NCI-H1092 (cell line): ENCODE data around the gene CLCA4.
"Not testable (repeated sequence)": the region's sequence is repeated elsewhere in the genome, so short reads cannot be mapped to it uniquely, and the experiment has no call there.

Experiments
- DNase-seq: peaks from one replicate; lab custom pipeline; 2025; lab: John Stamatoyannopoulos, UW

CLCA4 gene

DNA sequence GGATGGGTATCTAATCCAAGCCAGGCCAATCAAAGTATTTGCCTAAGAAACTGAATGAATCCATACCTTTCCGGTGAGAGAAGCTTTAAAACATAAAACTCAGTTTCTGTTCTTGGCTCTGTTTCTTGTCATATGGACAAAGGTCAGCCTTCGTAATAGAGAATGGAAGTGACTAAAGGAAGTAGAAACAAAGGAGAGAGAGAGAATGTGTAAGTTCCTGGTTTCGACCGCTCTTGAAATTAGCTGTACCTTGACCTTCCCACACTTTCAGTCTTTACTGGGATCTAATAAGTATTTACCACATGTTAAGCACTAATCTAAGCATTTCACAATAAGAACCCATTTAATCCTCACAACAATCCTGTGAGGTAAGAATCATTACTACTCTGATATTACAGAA, 19.6 kb upstream of the CLCA4 start:
- no peak for DNase-seq

DNA sequence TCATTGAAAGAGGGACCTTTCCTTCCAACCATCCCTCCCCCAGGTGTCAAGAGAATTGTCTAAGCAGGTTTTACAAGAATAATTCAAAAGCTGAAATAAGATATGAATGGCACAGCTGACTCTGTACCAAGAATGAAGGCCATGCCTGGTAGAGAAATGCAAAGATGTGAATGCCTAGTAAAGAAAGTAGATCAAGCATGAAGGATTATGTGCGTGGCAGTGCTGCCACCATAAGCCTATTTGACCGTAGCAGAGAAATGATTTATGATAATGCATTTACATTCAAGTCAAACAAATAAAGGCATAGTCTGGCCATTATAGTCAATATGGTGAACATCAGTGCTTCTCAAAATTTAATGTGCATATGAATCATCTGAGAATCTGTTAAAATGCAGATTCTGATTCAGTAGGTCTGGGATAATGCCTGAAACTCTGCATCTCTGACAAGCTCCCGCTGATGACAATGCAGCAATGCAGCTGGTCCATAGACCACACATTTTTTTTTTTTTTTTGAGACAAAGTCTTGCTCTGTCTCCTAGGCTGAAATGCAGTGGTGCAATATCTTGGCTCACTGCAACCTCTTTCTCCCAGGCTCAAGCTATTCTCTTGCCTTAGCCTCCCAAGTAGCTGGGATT, 16.6 kb upstream of the CLCA4 start:
- DNase-seq = no peak

DNA sequence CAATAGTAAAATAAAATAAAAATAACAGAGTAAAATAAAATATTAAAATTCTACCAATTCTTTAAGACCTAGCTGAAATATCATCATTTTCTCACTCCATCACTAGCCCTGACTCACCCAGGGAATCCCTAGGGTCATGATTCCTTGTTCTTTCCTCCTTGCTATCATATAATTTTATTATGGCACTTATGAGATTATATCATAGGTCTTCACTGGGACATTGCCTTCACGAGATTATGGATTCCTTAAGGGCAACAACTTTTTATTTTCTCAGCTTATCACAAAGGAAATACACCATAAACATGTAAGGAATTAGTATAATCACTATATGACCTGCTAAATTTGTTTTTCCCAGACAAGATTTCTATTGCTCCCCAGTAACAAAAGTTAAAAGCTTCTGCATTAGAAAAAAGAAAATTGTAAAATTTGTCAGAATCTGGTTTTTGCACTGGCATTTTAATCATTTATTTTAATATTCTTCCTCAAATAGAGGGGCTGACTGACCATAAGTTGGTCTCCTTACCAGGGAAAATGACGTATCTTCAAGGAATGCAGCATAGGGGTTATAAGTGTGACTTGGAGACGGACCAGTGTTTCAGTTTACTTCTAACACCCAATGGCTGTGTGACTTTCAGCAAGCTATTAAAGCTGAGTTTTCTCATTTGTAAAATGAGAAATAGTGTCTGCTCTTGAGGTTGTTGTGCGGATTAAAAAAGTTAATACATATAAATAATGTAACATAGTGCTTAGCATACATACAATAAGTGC, 8.8 kb upstream of the CLCA4 start:
- no peak for DNase-seq

DNA sequence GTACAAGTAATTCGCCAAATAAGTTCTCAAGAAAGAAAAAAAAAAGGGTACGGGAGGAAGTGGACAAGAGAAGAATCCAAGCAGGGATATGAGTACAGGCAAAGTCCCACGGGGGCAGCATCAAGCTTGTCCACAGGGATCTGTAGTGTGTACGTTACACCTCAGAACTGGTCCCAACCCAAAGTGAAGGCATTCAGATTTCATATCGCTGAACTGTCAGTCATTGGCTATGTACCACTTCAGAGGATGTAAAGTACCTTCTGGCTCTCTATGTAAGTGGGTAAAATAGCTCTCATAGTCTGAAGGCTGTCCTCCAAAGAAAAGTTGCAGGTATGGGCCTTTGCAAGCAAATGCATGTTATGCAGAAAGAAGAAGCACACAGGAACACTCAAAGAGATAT, 8.1 kb upstream of the CLCA4 start:
- DNase-seq = no peak

DNA sequence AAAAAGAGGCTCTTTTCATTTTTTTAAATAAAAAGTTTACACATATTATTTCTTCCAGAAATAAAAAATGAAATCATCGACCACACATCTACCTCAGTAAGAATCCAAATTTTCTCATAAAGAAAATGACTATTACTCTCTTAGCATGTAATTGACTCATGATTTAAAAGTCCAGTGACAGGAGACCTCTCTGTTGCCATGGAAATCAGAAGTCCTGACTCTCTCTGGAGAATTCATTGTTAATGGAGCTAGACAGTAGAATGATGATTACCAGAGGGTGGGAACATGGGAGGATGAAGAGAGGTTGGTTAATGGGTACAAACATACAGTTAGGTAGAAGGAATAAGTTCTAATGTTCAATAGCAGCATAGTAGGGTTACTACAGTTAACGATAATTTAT, 5.0 kb upstream of the CLCA4 start:
- no peak for DNase-seq

DNA sequence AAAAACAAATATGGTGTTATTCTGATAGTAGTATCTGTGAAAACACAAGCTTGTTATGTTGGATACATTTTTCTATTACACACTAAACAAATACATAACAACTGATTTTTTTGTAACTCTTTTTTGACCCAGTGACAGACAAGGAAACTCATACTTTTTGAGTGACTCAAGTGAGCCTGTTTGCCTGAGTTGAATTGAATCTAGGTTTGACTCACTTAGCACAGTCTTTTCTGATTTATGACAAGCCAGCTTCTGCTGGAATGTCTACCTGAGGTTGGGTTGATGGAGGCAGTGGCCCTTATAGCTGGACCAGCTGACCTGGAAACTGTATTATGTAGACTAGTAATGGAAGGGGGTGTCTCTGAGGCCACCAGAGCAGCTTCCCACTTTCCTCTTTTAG, 4.2 kb upstream of the CLCA4 start:
- no peak for DNase-seq

DNA sequence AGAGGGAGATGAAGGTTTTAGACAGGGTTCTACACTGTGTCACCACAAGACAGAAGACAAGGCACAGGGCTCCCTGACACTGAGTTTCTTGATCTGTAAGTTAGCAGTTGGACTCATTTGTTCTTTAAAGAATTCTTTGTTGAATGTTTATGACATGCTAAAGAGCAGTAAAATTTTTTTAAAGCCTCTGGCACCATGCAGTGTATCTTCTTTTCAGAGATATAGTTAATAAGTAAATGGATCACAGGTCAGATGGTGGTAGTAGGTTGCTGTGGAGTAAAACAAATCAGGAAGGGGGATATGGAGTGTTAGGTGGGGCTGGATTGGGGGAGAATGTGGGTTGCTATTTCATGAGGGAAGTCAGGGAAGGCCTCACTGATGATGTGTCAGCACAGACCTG, 2.0 kb downstream of the CLCA4 start:
- DNase-seq = no peak

DNA sequence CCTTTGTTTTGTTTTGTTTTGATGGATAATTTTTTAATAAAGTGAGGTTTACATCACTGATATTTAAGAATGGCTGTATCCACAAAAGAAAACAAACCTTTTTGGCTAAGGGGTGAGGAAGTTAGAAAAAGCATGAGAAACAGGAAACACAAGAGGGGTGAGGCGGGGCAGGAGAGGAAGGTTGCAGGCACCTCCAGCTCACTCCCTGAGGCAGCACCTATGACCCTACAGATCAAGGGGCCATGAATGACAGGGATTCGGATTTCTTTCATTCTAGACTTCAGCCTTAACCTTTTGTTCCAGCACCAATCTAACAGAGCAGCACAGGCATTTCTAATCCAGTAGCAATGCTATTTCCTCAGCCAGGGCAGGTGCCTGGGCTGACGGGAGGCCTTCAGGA, 4.4 kb downstream of the CLCA4 start:
- no peak for DNase-seq

DNA sequence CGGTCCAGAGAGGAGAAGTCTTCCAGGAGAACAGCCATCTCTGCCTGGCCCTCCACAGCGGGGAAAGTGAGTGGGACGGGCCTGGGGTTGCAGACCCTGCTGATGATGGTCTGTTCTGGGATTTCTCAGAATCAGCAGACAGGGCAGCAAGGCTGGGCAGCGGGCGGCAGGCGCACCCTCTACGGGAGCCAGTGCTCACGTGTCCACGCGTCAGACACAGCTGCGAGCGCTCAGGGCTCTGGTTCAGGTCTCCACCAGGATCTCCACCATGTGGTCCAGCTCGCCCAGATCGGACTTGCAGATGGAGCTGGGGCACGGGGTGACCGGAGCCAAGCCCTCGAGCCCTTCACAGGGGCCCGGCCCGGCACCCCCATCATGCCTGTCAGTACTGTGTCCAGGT, 5.5 kb downstream of the CLCA4 start:
- no peak for DNase-seq

DNA sequence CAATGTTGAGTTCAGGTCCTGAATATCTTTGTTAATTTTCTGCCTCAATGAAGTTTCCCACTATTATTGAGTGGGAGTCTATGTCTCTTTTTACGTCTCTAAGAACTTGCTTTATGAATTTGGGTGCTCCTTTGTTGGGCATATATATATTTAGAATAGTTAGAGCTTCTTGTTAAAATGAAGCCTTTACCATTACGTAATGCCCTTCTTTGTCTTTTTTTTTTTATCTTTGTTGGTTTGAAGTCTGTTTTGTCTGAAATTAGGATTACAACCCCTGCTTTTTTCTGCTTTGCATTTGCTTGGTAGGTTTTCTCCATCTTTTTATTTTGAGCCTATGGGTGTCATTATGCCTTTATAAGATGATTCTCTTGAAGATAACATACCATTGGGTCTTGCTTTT, 10.9 kb downstream of the CLCA4 start:
- no peak for DNase-seq

DNA sequence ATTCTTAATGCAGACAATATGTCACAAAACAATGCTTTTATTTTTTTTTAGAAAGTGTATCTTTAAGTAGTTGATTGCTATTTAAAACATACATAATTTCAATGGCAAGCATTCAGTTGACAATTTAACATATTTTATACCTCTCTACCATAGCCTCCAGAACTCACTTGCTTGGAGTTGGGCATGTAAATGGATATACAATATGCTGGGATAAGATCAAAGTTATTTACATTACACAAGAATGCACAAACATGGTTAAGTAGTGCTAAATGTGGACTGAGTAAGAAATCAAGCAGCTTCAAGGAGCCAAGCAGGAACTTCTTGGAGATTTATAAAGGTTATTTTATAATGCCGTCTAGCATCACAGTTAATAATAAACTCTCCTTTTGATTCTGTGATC, 17.0 kb downstream of the CLCA4 start:
- DNase-seq = no peak

DNA sequence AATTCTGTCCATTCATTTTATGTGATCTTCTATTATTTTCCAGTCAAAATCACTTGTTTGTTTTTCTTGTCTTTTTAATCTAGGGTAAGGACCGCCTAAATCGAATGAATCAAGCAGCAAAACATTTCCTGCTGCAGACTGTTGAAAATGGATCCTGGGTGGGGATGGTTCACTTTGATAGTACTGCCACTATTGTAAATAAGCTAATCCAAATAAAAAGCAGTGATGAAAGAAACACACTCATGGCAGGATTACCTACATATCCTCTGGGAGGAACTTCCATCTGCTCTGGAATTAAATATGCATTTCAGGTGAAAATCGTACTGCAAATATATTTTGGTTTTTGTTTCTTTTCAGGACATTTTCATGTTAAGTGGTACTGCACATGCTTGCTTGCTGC, 20.5 kb downstream of the CLCA4 start:
- DNase-seq = no peak

DNA sequence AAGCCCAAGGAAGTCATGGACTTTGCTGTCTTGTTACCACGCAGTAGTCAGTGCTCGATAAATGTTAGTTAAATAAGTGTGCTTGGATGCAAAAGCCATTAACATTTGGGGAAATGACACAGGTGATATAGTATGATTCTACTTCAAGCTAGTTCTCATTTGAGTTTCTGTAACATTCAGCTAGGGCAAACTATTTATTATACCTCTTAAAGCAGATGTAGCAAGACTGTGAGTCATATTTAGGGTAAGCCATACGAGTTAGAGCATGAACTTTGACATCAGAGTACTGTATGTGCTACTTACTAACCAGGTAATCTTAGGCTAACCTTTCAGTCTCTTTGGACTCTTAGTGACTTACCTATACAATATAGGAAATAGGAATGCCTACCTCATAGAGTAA, 21.0 kb downstream of the CLCA4 start:
- DNase-seq = no peak

DNA sequence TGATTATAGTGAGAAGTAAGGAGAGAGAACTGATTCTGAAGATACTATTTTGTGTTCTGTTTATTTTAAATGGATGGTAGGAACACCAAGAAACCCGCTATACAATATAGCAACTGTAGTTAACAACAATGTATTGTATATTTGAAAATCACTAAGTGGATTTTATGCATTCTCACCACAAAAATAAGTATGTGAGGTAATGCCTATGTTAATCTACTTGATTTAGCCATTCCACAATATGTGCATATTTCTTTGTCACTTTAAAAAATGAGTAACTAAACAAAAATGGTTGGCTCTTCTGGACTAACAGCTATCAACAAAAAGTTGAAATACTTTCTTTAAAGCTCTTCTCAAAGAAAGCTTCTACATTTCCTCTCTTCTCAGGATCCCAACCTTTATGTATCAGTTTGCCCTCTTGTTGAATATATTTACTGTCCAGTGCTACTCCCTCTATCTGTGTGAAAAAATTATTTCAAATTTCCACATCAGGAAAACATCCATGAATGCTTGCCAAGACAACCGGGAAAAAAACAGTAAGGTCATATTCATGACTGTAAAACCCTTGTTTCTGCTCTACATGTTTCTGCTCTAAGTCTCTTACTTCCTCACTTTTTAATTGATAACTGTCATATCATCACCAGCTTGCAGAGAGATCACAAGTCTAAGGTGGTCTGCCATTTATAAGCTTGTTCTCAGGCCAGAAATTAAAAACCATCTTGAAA, 27.0 kb downstream of the CLCA4 start:
- DNase-seq = no peak

DNA sequence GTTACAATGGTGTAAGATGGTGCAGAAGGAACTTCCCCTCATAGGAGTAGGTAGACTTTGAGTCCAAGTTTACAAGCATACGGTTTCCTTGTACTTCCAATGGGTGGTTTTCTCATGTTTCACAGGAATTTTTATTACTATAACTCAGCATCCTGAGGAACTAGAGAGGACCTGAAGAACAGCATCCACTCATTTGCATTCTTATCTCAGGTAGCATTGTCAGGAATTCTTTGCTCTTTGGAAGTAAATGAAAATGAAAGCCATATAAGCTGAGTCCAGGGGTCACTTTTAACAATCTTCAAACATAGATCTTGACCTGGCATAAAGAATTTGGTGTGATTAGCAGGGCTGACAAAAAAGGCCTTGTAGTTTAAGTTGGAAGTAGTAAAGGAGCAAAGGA, 34.4 kb downstream of the CLCA4 start:
- DNase-seq = no peak

DNA sequence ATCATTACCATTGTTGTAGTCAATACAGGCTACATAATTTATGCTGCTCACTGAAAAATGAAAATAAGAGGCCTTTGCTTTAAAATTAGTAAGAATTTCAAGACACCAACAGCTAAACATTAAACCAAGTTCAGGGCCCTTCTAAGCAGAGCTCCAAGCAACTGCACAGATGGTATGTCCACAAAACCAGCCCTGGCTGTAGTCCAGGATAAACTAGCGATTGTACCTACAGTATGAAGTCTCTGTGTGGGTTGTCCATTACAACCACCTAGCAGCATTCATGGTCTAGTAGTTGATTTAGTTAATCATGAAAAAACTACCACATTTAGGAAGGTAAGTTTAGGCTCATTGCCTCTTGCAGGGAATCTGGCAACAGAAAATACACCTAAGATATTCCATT, 35.3 kb downstream of the CLCA4 start:
- no peak for DNase-seq

DNA sequence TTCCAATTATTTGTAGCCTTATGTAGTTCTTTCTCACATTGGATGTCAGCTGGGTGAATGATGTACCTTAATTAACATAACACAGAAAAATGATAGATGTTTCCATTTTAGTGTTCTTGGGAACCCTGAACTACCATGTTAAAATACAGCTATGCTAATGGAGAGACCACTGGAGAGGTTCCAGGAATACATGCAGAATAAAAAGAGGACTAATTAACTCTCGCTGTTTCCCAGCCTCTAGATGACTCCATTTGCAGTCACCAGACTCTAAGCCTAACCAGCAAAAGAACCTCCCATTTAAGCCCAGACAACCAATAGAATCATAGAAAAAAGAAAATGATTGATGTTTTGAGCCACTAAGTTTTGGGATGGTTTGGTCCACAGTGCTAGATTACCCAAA, 36.2 kb downstream of the CLCA4 start:
- no peak for DNase-seq

DNA sequence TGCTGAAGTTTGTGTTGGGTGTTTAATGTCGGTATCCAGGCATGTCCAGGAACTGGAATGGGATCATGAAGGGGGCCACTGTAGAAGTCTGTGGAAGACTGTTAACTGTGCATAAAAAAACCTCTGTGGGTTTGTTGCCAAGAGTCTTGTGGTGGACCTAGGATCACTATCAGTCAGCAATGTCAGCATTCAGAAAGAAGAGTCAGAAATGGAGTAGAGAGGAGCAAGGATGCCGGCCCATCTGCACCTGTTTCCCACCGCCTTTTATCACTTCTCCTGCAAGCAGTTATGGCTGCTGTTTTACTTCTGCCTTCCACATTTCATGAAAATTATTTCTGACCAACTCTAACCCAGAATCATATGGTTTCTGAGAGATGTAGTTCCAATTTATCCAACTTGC, 36.7 kb downstream of the CLCA4 start:
- DNase-seq = no peak

DNA sequence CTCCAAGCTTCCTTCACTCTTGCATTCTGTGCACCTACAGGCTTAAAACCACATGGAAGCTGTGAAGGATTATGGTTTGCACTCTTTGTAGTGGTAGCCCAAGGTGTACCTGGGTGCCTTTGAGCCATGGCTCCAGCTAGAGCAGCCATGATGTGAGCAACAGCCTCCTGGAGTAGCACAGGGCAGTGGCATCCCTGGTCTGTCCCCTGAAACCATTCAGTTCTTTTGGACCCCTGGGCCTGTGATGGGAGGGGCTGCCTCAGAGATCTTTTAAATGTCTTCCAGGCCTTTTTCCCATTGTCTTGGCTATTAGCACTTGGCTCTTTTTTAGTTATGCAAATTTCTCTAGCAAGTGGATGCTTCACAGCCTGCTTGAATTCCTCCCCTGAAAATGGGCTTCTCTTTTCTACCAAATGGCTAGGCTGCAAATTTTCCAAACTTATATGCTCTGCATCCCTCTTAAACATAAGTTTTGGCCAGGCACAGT, 47.4 kb downstream of the CLCA4 start:
- no peak for DNase-seq

DNA sequence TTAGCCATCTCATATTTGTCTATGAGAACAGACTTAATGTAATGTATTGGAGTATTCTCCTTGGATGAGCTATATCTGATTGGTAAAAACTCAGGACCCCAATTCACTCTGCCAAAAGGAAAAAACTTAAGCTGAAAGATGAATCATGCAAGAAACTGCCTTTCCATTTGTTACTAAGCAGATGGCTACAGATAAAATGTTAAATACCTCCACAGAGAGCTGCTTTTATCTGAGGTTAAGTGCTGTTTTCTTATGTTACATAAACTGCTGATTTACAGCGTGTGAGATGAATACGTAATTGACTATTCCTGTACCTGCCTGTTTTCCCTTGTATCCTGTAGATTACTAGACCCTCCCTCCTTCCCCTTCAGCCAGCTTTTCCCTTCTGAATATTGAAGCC, 49.3 kb downstream of the CLCA4 start:
- no peak for DNase-seq

DNA sequence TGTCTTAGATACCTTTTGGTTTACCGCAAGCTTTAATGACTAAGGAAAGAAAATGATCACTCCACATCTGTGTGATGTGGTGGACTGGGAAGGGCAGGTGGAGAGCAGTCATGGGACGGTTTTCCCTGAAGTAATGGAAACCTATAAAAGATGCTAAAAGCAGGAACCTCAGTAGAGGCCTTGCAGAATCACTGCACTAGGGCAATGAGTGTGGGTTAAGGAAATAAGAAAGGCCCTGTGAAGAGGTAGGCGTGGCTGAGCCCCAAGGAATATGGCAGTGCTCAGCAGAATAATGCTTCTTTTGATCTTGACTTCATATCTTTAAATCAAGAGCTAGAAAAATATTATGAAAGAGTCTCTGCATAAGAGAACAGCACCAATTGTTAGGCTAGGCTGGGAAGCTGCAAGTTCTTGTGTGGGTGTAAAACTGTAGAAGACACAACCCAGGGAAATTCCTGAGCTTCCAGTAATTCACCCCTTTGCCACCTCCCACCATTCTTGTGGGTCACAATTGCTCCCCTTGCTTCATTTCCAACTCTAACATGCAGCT, 49.9 kb downstream of the CLCA4 start:
- DNase-seq = no peak

DNA sequence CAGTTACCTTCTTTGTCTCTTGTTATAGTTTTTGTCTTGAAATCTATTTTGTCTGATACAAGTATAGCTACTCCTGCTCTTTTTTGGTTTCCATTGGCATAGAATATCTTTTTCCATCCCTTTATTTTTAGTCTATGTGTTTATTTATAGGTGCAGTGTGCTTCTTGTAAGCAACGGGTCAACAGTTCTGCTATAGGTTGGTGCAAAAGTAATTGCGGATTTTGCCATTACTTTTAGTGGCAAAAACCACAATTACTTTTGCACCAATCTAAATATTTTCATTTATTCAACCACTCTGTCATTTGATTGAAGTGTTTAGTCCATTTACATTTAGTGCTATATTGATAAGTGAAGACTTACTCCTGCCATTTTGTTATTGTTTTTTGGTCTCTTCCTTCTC, 59.2 kb downstream of the CLCA4 start:
- not testable (repeated sequence) for DNase-seq

DNA sequence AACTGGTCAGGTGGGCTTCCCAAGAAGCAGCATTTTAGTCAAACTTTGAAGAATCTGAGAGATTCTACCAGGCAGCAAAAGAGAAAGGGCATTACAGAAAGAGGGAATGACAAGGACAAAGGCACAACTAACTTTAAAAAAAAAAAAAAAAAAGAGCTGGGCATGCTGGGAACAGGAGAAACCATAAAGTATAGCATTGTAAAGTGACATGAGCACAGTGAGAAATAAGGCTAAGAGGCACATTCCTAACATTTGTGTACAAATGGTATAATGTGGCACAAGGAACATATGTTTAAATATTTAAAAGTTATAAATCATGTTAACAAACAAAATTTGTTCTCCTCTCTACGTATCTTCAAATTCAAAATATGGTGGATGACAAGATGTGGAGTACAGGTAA, 69.6 kb downstream of the CLCA4 start:
- no peak for DNase-seq
